ENCODE data around the gene NRXN3.

NRXN3 gene

GRCh38 chr14:78319887-78320635 is 149.9 kb downstream of the NRXN3 start:
- DNase-seq (ENCODE audit: low read depth) = no peak

- DNase-seq (ENCODE audit: low read depth) = no peak
These were observed 154.2 kb downstream of the NRXN3 start for GRCh38 chr14:78324353-78324752.

- no peak for DNase-seq (ENCODE audit: low read depth)
These were observed 155.7 kb downstream of the NRXN3 start for GRCh38 chr14:78325911-78326310.

DNA sequence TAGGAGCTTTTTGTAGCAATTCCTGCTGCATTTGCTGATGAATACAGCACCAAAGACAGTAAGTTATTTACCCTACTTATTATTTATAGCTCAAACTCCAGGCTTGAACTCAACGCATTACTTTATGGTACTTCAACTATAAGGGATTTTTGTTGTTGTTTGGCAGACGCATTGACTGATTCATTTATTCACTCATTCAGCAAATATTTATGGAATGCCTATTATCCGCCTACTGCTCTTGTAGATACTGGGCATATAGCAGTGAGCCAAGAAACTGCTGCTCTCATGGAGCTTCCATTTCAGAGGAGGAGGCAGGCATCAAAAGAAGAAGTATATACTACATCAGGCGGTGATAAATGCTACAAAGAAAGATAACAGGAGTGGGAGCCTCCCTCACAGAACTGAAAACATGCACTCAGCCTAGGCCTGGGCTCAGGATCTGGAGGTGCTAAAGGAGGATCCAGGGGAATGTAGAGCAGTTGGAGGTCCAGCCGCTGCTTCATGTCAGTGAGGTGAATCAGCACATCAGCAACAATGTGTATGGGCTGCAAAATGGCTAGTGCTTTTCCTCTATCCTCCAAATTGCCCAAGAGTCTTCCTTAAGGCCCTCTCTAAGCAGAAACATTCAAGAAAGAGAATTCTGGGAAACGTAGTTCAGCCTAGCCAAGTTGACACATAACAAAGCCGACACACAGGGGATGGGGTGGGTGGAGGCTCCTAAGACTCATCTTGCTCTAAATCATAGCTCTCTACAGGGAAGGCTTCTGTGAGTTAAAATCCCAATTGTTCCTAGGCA is 157.5 kb downstream of the NRXN3 start:
- DNase-seq (ENCODE audit: low read depth) = no peak

DNA sequence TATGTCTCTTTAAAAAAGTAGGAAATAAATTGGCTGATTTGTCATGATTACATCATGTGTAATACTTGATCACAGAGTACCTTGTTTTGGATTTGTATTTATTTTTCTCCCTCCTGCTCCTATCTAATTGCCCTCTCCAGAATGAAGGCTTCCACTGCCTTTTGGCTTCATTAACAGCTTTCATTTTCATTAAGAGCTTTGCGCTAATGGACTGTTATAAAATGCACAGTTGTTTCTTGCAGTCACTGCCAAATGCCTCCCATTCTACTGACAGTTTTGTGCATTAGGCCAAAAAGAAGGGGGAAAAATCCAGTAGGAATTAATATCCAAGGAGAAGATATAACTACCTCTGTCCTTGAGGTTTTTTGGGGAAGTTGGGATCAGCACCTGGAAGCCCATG is 159.2 kb downstream of the NRXN3 start:
- no peak for DNase-seq (ENCODE audit: low read depth)

DNA sequence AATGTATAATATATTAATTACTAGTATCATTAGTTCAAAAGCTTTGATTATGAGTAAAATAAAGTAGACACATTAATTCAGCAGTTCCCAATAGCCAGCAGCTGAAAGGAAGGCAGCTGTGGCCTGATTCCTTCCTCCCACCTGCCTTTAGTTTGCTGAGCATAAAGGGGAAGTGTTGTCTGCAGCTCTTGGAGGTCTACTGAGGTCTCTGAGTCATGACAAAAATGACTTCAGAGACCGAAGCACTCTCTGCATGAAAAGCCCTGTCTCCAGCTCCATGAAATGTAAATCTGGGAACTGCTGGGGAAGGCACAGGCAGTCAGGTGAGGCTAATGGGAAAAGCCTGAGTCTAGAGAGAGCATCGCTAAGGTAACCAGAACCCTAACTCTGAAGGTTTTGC is 165.4 kb downstream of the NRXN3 start:
- no peak for DNase-seq (ENCODE audit: low read depth)

GRCh38 chr14:78340250-78340649 is 170.1 kb downstream of the NRXN3 start:
- no peak for DNase-seq (ENCODE audit: low read depth)

DNA sequence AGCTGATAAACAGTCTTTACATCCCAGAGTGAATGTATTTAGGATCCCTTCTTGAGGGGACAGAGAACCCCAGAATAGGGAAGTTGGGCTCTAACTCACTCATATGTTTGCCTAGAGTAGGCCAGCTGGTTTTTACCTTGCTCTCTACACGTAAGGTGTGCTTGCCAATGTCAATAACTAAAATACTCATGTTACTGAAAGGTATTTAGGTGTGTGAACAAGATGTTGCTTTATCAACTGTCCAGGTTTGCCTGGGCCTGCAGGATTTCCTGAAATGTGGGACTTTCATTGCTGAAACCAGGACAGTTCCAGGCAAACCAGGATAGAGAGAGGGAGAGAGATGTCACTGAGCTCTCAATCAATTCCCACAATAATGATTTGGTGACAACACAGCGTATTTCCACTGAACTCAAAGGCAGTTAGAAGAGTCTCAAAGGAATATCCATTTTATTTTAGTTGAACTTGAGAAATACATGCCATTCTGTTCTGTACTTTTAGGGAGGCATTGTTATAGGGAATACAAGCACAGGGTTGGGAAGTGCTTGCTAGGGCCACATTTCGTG is 171.7 kb downstream of the NRXN3 start:
- DNase-seq (ENCODE audit: low read depth) = no peak

DNA sequence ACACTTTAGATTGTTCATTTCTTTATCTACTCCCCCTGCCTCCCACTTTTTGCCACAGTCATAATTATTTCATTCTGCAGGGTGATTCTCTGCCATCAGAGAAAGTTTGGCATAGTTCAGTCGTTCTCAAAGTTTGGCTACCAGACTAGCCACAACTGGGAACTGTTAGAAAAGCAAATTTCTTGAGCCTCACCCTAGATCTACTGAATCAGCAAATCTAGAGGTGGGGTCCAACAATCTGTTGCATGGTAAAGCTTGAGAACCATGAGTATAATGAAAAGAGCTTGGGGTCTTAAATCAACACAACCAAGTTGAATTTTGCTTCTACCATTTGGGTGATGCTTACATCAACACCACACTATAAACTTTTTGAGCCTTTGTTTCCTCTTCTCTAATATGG is 172.7 kb downstream of the NRXN3 start:
- no peak for DNase-seq (ENCODE audit: low read depth)

DNA sequence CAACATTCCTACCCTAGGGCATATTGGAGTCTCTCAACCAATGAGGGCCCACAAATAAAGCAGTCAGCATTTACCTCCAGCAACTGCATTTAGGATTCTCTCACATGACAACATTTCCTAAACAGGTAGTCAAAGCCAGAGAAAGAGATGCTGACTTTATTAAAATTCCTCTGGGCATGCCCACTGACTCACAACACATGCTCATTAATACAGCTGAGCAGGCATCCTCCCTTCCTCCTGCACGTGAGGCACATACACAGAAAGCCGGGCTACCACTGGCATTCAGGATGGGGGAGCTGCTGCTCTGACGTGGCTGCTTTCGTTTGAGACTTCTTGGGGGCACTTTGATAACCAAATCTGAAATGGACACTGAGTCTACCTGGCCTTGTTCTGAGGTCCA is 174.1 kb downstream of the NRXN3 start:
- no peak for DNase-seq (ENCODE audit: low read depth)

- no peak for DNase-seq (ENCODE audit: low read depth)
These were observed 175.1 kb downstream of the NRXN3 start for GRCh38 chr14:78345131-78345744.

- no peak for DNase-seq (ENCODE audit: low read depth)
These were observed 176.6 kb downstream of the NRXN3 start for GRCh38 chr14:78346747-78347146.

DNA sequence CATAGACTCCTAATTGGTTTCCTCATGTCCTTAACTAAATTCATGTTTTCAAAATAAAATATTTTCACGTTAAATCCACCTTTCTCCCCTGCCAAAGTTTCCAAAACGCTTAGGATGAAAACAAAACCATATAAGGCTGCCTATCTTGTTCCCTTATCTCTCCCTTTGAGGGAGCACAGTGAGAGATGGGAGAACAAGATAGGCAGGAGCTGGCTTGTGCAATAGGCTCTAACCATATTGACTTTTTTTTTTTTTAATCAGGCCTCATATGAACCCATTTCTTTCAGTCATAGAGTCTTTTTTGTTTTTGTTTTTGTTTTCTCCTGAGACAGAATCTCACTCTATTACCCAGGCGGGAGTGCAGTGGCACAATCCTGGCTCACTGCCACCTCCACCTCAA is 184.9 kb downstream of the NRXN3 start:
- no peak for DNase-seq (ENCODE audit: low read depth)

DNA sequence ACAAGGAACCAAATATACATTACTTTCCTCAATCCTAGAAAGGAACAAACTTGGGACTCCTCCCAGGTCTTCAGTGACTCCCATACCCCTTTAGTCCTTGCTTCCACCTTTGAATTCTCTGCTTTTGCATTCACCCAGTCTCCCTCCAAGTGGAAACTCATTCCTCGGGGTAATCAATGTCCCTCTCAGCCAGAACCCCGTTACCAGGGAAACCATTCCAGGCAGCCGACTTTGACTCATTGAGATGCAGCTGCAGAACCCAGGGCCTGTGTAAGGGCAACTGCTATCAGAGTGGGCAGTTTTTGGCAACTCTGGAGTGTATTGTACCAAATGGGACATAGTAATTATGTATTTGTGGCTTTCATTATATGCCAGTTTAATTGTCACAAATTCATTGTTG is 186.2 kb downstream of the NRXN3 start:
- DNase-seq (ENCODE audit: low read depth) = no peak

DNA sequence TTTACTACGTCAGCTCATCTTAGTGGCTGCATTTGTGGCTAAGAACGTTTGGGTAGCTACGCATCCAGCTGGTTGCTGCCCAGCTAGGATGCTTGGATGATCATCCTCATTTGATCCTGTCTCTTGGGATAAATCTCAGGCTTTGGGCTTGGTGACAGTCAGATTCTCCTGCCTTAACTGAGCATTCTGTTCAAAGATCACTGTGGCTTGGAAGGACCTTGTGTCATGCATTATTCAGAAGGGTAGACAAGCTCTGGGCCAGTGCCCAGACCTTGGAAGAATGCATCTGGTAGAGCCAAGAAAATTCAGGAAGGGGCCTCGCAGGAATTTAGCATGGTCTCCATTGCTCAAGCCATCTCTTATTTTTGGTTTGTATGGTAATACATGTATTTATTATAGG is 188.4 kb downstream of the NRXN3 start:
- no peak for DNase-seq (ENCODE audit: low read depth)

DNA sequence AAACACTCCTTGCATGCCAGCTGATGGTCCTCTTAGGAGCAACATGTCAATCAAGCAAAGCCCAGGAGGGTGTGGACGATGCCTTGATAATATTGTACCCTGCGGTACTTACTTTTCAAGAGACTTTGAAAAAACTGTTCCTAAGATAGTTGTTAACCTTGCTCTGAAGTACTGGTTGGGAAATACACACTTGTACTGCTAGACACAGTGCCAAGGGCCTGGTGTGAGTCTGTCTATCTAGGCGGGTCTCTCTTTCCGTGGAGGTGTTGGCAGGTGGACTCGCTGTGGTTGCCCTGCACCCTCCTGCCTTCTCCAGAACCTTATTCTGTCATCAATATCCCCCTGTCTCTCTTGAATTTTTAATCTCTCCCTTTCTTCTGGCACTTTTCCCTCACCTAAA is 189.4 kb downstream of the NRXN3 start:
- DNase-seq (ENCODE audit: low read depth) = no peak

- no peak for DNase-seq (ENCODE audit: low read depth)
These were observed 192.8 kb downstream of the NRXN3 start for GRCh38 chr14:78363008-78363407.

GRCh38 chr14:78367355-78367754 is 197.2 kb downstream of the NRXN3 start:
- DNase-seq (ENCODE audit: low read depth) = no peak

GRCh38 chr14:78383060-78383459 is 212.9 kb downstream of the NRXN3 start:
- no peak for DNase-seq (ENCODE audit: low read depth)

DNA sequence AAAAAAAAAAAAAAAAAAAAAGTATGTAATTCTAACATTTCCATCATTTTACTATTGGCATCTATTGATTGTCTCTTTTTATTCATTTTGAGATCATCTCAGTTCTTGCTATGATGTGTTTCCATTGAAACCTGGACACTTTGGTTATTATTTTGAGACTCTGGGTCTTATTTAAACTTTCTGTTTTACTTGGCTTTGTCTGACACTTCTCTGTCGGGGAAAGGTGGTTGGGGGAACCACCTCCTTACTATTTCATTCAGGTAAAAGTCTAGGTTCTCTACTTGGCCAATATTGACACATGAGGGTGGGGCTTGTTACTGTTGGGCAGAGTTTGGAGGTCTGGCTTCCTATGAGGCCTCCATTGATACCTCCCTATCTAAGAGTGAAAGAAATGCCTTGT is 228.0 kb downstream of the NRXN3 start:
- DNase-seq (ENCODE audit: low read depth) = no peak

GRCh38 chr14:78399316-78399889 is 229.2 kb downstream of the NRXN3 start:
- DNase-seq (ENCODE audit: low read depth) = no peak

- DNase-seq (ENCODE audit: low read depth) = no peak
These were observed 231.7 kb downstream of the NRXN3 start for GRCh38 chr14:78401866-78402265.

Measured in T-helper 22 cell (primary cell).